ENCODE measurements around the gene BANF2. TPM values are rescaled to one million over a fixed set of nuclear protein-coding genes. Genes with fewer than 3 reads are reported as not detected.

Gene BANF2
- total RNA-seq, 1 donor from 2014 or later = not detected

- no peak for TF ChIP-seq POLR2AphosphoS5 (IDR thresholded peaks at IDR 0.05; ENCODE audit: insufficient read depth in 1 of 2, low read depth in 1 of 2)
- no peak for TF ChIP-seq POLR2A (IDR thresholded peaks at IDR 0.05)
- no peak for TF ChIP-seq CTCF (IDR thresholded peaks at IDR 0.05)
- Histone ChIP-seq H3K27ac (peak overlapping the region; percentile 60), H3K36me3 (peaks cover 0 to 8% of the 10 kb centered on the region in 2 donors), H3K27me3 (no peaks in the 10 kb centered on the region), H3K4me1 (peaks cover 47% of the 10 kb centered on the region), H3K9me3 (no peaks in the 10 kb centered on the region), H3K4me3 (no peak overlapping the region)
- intact Hi-C loops (cut with DNase I) = no loop called here
- no peak for DNase-seq (ENCODE audit: extremely low spot score in 2 of 2)
Observed at GRCh38 chr20:17663486-17663885, 36.3 kb upstream of the BANF2 start.

- Histone ChIP-seq H3K36me3 (peaks cover 0 to 4% of the 10 kb centered on the region in 2 donors), H3K27me3 (no peaks in the 10 kb centered on the region), H3K4me1 (peaks cover 47% of the 10 kb centered on the region), H3K4me3 (no peak overlapping the region), H3K9me3 (no peaks in the 10 kb centered on the region), H3K27ac (peak overlapping the region; percentile 9)
- TF ChIP-seq CTCF (IDR thresholded peaks at IDR 0.05) = no peak
- TF ChIP-seq POLR2A (IDR thresholded peaks at IDR 0.05) = no peak
- no peak for TF ChIP-seq POLR2AphosphoS5 (IDR thresholded peaks at IDR 0.05; ENCODE audit: insufficient read depth in 1 of 2, low read depth in 1 of 2)
- intact Hi-C loops (cut with DNase I) = no loop called here
- DNase-seq (ENCODE audit: extremely low spot score in 2 of 2) = no peak
Observed at GRCh38 chr20:17664025-17664633, 35.6 kb upstream of the BANF2 start.

GRCh38 chr20:17665756-17666155 lies 34.0 kb upstream of the BANF2 start:
- no peak overlapping the region for H3K4me3 ChIP-seq
- H3K27ac ChIP-seq = no peak overlapping the region
- H3K27me3 ChIP-seq = no peaks in the 10 kb centered on the region
- H3K9me3 ChIP-seq = no peaks in the 10 kb centered on the region
- H3K4me1 ChIP-seq = peaks cover 47% of the 10 kb centered on the region
- DNase-seq (ENCODE audit: extremely low spot score in 2 of 2) = no peak
- no peaks in the 10 kb centered on the region for H3K36me3 ChIP-seq
- intact Hi-C loops (cut with DNase I) = no loop called here
- TF ChIP-seq CTCF (IDR thresholded peaks at IDR 0.05) = no peak
- no peak for TF ChIP-seq POLR2A (IDR thresholded peaks at IDR 0.05)
- no peak for TF ChIP-seq POLR2AphosphoS5 (IDR thresholded peaks at IDR 0.05; ENCODE audit: insufficient read depth in 1 of 2, low read depth in 1 of 2)

GRCh38 chr20:17666481-17666880 lies 33.3 kb upstream of the BANF2 start:
- intact Hi-C loops (cut with DNase I) = no loop called here
- H3K27me3 ChIP-seq = no peaks in the 10 kb centered on the region
- TF ChIP-seq POLR2AphosphoS5 (IDR thresholded peaks at IDR 0.05; ENCODE audit: insufficient read depth in 1 of 2, low read depth in 1 of 2) = no peak
- no peak for TF ChIP-seq POLR2A (IDR thresholded peaks at IDR 0.05)
- no peak for TF ChIP-seq CTCF (IDR thresholded peaks at IDR 0.05)
- no peak overlapping the region for H3K27ac ChIP-seq
- no peak for DNase-seq (ENCODE audit: extremely low spot score in 2 of 2)
- H3K4me1 ChIP-seq = peaks cover 46% of the 10 kb centered on the region
- H3K9me3 ChIP-seq = no peaks in the 10 kb centered on the region
- H3K4me3 ChIP-seq = no peak overlapping the region
- H3K36me3 ChIP-seq = no peaks in the 10 kb centered on the region

- intact Hi-C loops (cut with DNase I) = no loop called here
- H3K4me1 ChIP-seq = peaks cover 47% of the 10 kb centered on the region
- no peak for TF ChIP-seq CTCF (IDR thresholded peaks at IDR 0.05)
- no peak for TF ChIP-seq POLR2AphosphoS5 (IDR thresholded peaks at IDR 0.05; ENCODE audit: insufficient read depth in 1 of 2, low read depth in 1 of 2)
- TF ChIP-seq POLR2A (IDR thresholded peaks at IDR 0.05) = no peak
Observed at GRCh38 chr20:17667445-17667844, 32.3 kb upstream of the BANF2 start.

More at GRCh38 chr20:17667445-17667844, 32.3 kb upstream of the BANF2 start:
- no peak for DNase-seq (ENCODE audit: extremely low spot score in 2 of 2)
- Histone ChIP-seq H3K27me3 (no peaks in the 10 kb centered on the region), H3K9me3 (no peaks in the 10 kb centered on the region), H3K4me3 (no peak overlapping the region), H3K36me3 (no peaks in the 10 kb centered on the region), H3K27ac (no peak overlapping the region)

Data from vagina (tissue), 2 donors.